ENCODE data around the gene EHD4.

DNA sequence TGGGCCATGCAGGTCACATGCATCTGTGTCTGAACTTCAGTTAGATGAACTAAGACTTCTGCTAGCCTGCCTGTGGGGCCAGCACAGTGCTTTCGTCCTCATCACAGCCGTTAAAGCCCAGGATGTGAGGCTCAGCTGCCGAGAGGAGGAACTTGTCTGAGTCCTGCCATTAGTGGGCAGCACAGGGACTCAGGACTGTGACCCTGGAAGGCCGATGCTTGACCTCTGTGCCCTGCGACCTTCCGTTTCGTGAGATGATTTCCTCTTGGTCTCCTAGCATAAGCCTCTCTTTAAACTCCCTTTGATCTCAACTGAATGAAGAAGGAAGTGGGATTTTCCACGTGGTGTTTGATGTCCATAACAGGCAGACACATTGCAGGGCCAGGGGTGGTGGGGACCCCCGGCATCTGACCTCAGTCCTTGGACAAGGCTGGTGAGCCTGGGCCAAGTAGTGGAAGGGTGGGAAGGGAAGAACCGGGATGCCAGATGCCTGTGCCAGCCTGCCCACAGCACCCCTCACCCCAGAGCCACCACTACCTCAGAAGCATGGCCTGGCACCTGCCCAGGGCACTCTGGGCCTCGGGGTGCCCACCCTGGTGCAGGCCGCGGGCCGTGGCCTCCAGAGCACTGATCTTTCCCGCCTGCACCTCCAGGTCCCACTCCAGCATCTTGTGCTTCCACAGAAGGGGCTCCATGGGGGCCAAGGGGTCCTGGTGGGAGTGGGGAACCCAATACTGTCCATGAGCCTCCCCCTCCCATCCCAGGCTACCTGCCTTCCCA, 112.1 kb downstream of the EHD4 start:
- TF ChIP-seq POLR2AphosphoS5 (IDR thresholded peaks at IDR 0.05; ENCODE audit: insufficient read depth in 1 of 2, low read depth in 1 of 2) (no peak), POLR2A (IDR thresholded peaks at IDR 0.05) (no peak)
- TF ChIP-seq, protein P1, sequence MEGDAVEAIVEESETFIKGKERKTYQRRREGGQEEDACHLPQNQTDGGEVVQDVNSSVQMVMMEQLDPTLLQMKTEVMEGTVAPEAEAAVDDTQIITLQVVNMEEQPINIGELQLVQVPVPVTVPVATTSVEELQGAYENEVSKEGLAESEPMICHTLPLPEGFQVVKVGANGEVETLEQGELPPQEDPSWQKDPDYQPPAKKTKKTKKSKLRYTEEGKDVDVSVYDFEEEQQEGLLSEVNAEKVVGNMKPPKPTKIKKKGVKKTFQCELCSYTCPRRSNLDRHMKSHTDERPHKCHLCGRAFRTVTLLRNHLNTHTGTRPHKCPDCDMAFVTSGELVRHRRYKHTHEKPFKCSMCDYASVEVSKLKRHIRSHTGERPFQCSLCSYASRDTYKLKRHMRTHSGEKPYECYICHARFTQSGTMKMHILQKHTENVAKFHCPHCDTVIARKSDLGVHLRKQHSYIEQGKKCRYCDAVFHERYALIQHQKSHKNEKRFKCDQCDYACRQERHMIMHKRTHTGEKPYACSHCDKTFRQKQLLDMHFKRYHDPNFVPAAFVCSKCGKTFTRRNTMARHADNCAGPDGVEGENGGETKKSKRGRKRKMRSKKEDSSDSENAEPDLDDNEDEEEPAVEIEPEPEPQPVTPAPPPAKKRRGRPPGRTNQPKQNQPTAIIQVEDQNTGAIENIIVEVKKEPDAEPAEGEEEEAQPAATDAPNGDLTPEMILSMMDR (IDR thresholded peaks at IDR 0.05) = no peak

Measured in vagina (tissue), 2 donors.